Measurements from ENCODE around the gene ZNF883. TPM values are rescaled to one million over a fixed set of nuclear protein-coding genes. Genes with fewer than 3 reads are reported as not detected.
A peak's percentile ranks its signal among the peaks of the same experiment; 100 is the strongest.

ZNF883 gene
- total and polyA plus RNA-seq, 2 donors (not counting 3 experiments of a cell fraction or from before 2014, with no cell fraction given): 0.15 TPM; not detected in 1

GRCh38 chr9:112933696-112934095, 78.3 kb downstream of the ZNF883 start:
- dilution Hi-C loops (cut with MboI; ENCODE audit: extremely low pct_ligation_motif_present, low sequenced_read_pairs) (no loop called here), intact Hi-C loops (cut with micrococcal nuclease) (no loop called here)

GRCh38 chr9:112925058-112925641, 86.8 kb downstream of the ZNF883 start:
- Histone ChIP-seq H3K4me3 (replicated peaks in 1 of 3; ENCODE audit: insufficient read depth in 1 of 3, low read depth in 1 of 3, low read length in 3 of 3) (no peak overlapping the region), H3K4me1 (ENCODE audit: control insufficient read depth, extremely low read depth, insufficient read depth, low read length) (no peaks in the 10 kb centered on the region), H3K27me3 (ENCODE audit: control insufficient read depth in 2 of 2, insufficient read depth in 2 of 2, low read length in 2 of 2) (peaks cover 10% of the 10 kb centered on the region in 2 experiments), H3K27ac (ENCODE audit: insufficient read depth, low read depth, low read length) (no peak overlapping the region), H3K36me3 (ENCODE audit: control insufficient read depth in 2 of 2, extremely low read depth in 1 of 2, insufficient read depth in 2 of 2, low read length in 2 of 2) (no peaks in the 10 kb centered on the region), H3K4me2 (ENCODE audit: insufficient read depth, low read length) (no peak overlapping the region), H3K9ac (replicated peaks; ENCODE audit: extremely low read depth, insufficient read depth, low read length) (no peak overlapping the region), H3K9me1 (replicated peaks; ENCODE audit: control insufficient read depth, extremely low read depth, insufficient read depth, low read length) (no peaks in the 10 kb centered on the region), H2AFZ (ENCODE audit: low read depth, low read length) (no peak overlapping the region), H3K9me3 (replicated peaks; ENCODE audit: control insufficient read depth, insufficient read depth, low read length) (no peaks in the 10 kb centered on the region), H3K79me2 (ENCODE audit: control insufficient read depth, insufficient read depth, low read length) (no peaks in the 10 kb centered on the region), H4K20me1 (replicated peaks; ENCODE audit: control insufficient read depth, extremely low read depth, insufficient read depth, low read length) (no peaks in the 10 kb centered on the region)
- DNase-seq (ENCODE audit: low read depth, low spot score) (peak; percentile 33), FAIRE-seq (peak; percentile 46)
- POLR2A ChIA-PET: no interaction called here
- intact Hi-C loops (cut with micrococcal nuclease) (loop anchor here (5.0 kb wide), 1 partner anchor 187 kb away; no protein-coding TSS in a partner anchor), dilution Hi-C loops (cut with MboI; ENCODE audit: extremely low pct_ligation_motif_present, low sequenced_read_pairs) (no loop called here)
- no TSS peak for BruUV-seq (replicated peaks)
- no peak for TF ChIP-seq FOS (IDR thresholded peaks at IDR 0.05; ENCODE audit: borderline replicate concordance, insufficient read depth, low read length)
- no peak for TF ChIP-seq GATA2 (IDR thresholded peaks at IDR 0.05; ENCODE audit: insufficient read depth, insufficient read length, low read depth, low read length)
- TF ChIP-seq CTCF (IDR thresholded peaks at IDR 0.05; ENCODE audit: extremely low read depth in 1 of 2, insufficient read depth in 1 of 2, low read depth in 1 of 2, low read length in 2 of 2): no peak
- no peak for TF ChIP-seq MYC (IDR thresholded peaks at IDR 0.05; ENCODE audit: low read depth, low read length)
- TF ChIP-seq POLR2A (IDR thresholded peaks at IDR 0.05; ENCODE audit: low read depth, low read length): no peak
- TF ChIP-seq MAX (IDR thresholded peaks at IDR 0.05; ENCODE audit: insufficient read depth, insufficient read length): no peak
- TF ChIP-seq EZH2 (IDR thresholded peaks at IDR 0.05; ENCODE audit: borderline replicate concordance, low read depth, low read length, severe bottlenecking): no peak
- no peak for TF ChIP-seq JUN (IDR thresholded peaks at IDR 0.05; ENCODE audit: borderline replicate concordance, insufficient read depth, insufficient read length, low read depth)
- TF ChIP-seq POLR2AphosphoS5 (IDR thresholded peaks at IDR 0.05; ENCODE audit: insufficient read depth, low read depth, low read length): no peak
- CTCF ChIA-PET: interaction anchor here (1.1 to 1.3 kb wide), 2 partner anchors 22 to 187 kb away, joined by 3 to 6 read pairs; no protein-coding TSS in a partner anchor

More at GRCh38 chr9:112933696-112934095, 78.3 kb downstream of the ZNF883 start:
- Histone ChIP-seq H2AFZ (ENCODE audit: low read depth, low read length) (no peak overlapping the region), H3K79me2 (ENCODE audit: control insufficient read depth, insufficient read depth, low read length) (no peaks in the 10 kb centered on the region), H3K4me2 (ENCODE audit: insufficient read depth, low read length) (no peak overlapping the region), H4K20me1 (replicated peaks; ENCODE audit: control insufficient read depth, extremely low read depth, insufficient read depth, low read length) (no peaks in the 10 kb centered on the region), H3K36me3 (ENCODE audit: control insufficient read depth in 2 of 2, extremely low read depth in 1 of 2, insufficient read depth in 2 of 2, low read length in 2 of 2) (no peaks in the 10 kb centered on the region), H3K9ac (replicated peaks; ENCODE audit: extremely low read depth, insufficient read depth, low read length) (no peak overlapping the region), H3K27me3 (ENCODE audit: control insufficient read depth in 2 of 2, insufficient read depth in 2 of 2, low read length in 2 of 2) (peaks cover 2 to 4% of the 10 kb centered on the region in 2 experiments), H3K4me1 (ENCODE audit: control insufficient read depth, extremely low read depth, insufficient read depth, low read length) (no peaks in the 10 kb centered on the region), H3K27ac (ENCODE audit: insufficient read depth, low read depth, low read length) (no peak overlapping the region), H3K4me3 (replicated peaks in 1 of 3; ENCODE audit: insufficient read depth in 1 of 3, low read depth in 1 of 3, low read length in 3 of 3) (no peak overlapping the region), H3K9me3 (replicated peaks; ENCODE audit: control insufficient read depth, insufficient read depth, low read length) (no peaks in the 10 kb centered on the region), H3K9me1 (replicated peaks; ENCODE audit: control insufficient read depth, extremely low read depth, insufficient read depth, low read length) (no peaks in the 10 kb centered on the region)
- ChIA-PET CTCF (interaction anchor here (1.6 kb wide), 1 partner anchor 89 kb away, joined by 3 read pairs; no protein-coding TSS in a partner anchor), POLR2A (no interaction called here)
- FAIRE-seq (no peak), DNase-seq (ENCODE audit: low read depth, low spot score) (no peak)
- TF ChIP-seq POLR2AphosphoS5 (IDR thresholded peaks at IDR 0.05; ENCODE audit: insufficient read depth, low read depth, low read length) (no peak), GATA2 (IDR thresholded peaks at IDR 0.05; ENCODE audit: insufficient read depth, insufficient read length, low read depth, low read length) (no peak), EZH2 (IDR thresholded peaks at IDR 0.05; ENCODE audit: borderline replicate concordance, low read depth, low read length, severe bottlenecking) (no peak), JUN (IDR thresholded peaks at IDR 0.05; ENCODE audit: borderline replicate concordance, insufficient read depth, insufficient read length, low read depth) (no peak), FOS (IDR thresholded peaks at IDR 0.05; ENCODE audit: borderline replicate concordance, insufficient read depth, low read length) (no peak)
- no TSS peak for BruUV-seq (replicated peaks)

Data from endothelial cell of umbilical vein (primary cell).